Measurements from ENCODE around the gene UIMC1. TPM values are rescaled to one million over a fixed set of nuclear protein-coding genes. Genes with fewer than 3 reads are reported as not detected.
"Not testable (repeated sequence)": the region's sequence is repeated elsewhere in the genome, so short reads cannot be mapped to it uniquely, and the experiment has no call there.

Gene UIMC1
- total RNA-seq, 2 donors from 2014 or later = 30.0 to 31.6 TPM

GRCh38 chr5:176873541-176874172 lies 132.9 kb downstream of the UIMC1 start:
- H3K27me3 ChIP-seq = peaks cover 4% of the 10 kb centered on the region
- H3K9me3 ChIP-seq = no peaks in the 10 kb centered on the region
- no peak overlapping the region for H3K4me3 ChIP-seq
- H3K27ac ChIP-seq = no peak overlapping the region
- H3K4me1 ChIP-seq = no peaks in the 10 kb centered on the region
- intact Hi-C loops (cut with DNase I) = no loop called here
- no peak overlapping the region for H3K9ac ChIP-seq (ENCODE audit: low read depth in 2 of 2, low read length in 2 of 2)
- DNase-seq = no peak
- H3K36me3 ChIP-seq = no peaks in the 10 kb centered on the region
- no peak for TF ChIP-seq CTCF (IDR thresholded peaks at IDR 0.05)

GRCh38 chr5:176873011-176873410 lies 133.6 kb downstream of the UIMC1 start:
- not testable (repeated sequence) for H3K27ac ChIP-seq

GRCh38 chr5:176872586-176872985 lies 134.0 kb downstream of the UIMC1 start:
- DNase-seq; H3K9me3 ChIP-seq; H3K27ac ChIP-seq; H3K4me3 ChIP-seq; H3K27me3 ChIP-seq; H3K36me3 ChIP-seq; H3K4me1 ChIP-seq; intact Hi-C loops (cut with DNase I); H3K9ac ChIP-seq (ENCODE audit: low read depth in 2 of 2, low read length in 2 of 2): not testable (repeated sequence)

More at GRCh38 chr5:176873011-176873410, 133.6 kb downstream of the UIMC1 start:
- H3K9ac ChIP-seq (ENCODE audit: low read depth in 2 of 2, low read length in 2 of 2); H3K9me3 ChIP-seq; DNase-seq; H3K36me3 ChIP-seq; H3K4me1 ChIP-seq; H3K27me3 ChIP-seq; intact Hi-C loops (cut with DNase I); H3K4me3 ChIP-seq: not testable (repeated sequence)

- H3K4me3 ChIP-seq; H3K36me3 ChIP-seq; intact Hi-C loops (cut with DNase I); H3K4me1 ChIP-seq; H3K9me3 ChIP-seq; DNase-seq; H3K27me3 ChIP-seq; H3K9ac ChIP-seq (ENCODE audit: low read depth in 2 of 2, low read length in 2 of 2); H3K27ac ChIP-seq: not testable (repeated sequence)
Measured at GRCh38 chr5:176870644-176871043, 135.9 kb downstream of the UIMC1 start.

GRCh38 chr5:176870110-176870591 lies 136.4 kb downstream of the UIMC1 start:
- Histone ChIP-seq H3K4me3 (no peak overlapping the region), H3K4me1 (no peaks in the 10 kb centered on the region), H3K27ac (no peak overlapping the region), H3K9ac (ENCODE audit: low read depth in 2 of 2, low read length in 2 of 2) (no peak overlapping the region), H3K27me3 (no peaks in the 10 kb centered on the region), H3K9me3 (no peaks in the 10 kb centered on the region), H3K36me3 (no peaks in the 10 kb centered on the region)
- DNase-seq = peak; percentile 24
- no peak for TF ChIP-seq CTCF (IDR thresholded peaks at IDR 0.05)
- intact Hi-C loops (cut with DNase I) = no loop called here

GRCh38 chr5:176869501-176870109 lies 137.0 kb downstream of the UIMC1 start:
- intact Hi-C loops (cut with DNase I) = no loop called here
- no peaks in the 10 kb centered on the region for H3K9me3 ChIP-seq
- H3K9ac ChIP-seq (ENCODE audit: low read depth in 2 of 2, low read length in 2 of 2) = no peak overlapping the region
- H3K27me3 ChIP-seq = no peaks in the 10 kb centered on the region
- no peaks in the 10 kb centered on the region for H3K4me1 ChIP-seq
- H3K4me3 ChIP-seq = no peak overlapping the region
- no peak for DNase-seq
- no peaks in the 10 kb centered on the region for H3K36me3 ChIP-seq
- H3K27ac ChIP-seq = no peak overlapping the region
- TF ChIP-seq CTCF (IDR thresholded peaks at IDR 0.05) = no peak

GRCh38 chr5:176868731-176869130 lies 137.8 kb downstream of the UIMC1 start:
- no peaks in the 10 kb centered on the region for H3K27me3 ChIP-seq
- no peaks in the 10 kb centered on the region for H3K4me1 ChIP-seq
- no peaks in the 10 kb centered on the region for H3K36me3 ChIP-seq
- no peak for DNase-seq
- H3K4me3 ChIP-seq = no peak overlapping the region
- no peak for TF ChIP-seq CTCF (IDR thresholded peaks at IDR 0.05)
- intact Hi-C loops (cut with DNase I) = no loop called here
- no peaks in the 10 kb centered on the region for H3K9me3 ChIP-seq
- H3K9ac ChIP-seq (ENCODE audit: low read depth in 2 of 2, low read length in 2 of 2) = no peak overlapping the region
- no peak overlapping the region for H3K27ac ChIP-seq
